H1 (cell line): ENCODE measurements around the gene FCER2. TPM values are rescaled to one million over a fixed set of nuclear protein-coding genes. Genes with fewer than 3 reads are reported as not detected.
"Not testable (repeated sequence)": the region's sequence is repeated elsewhere in the genome, so short reads cannot be mapped to it uniquely, and the experiment has no call there.

Source experiments
- CTCF ChIA-PET: fragments of 300-600 bp; sonication (Branson Sonifier 250); formaldehyde crosslinking; loops from one replicate; lab custom pipeline; 2021; ENCODE audit not compliant: partially characterized antibody; lab: Charles Lee
- POLR2A ChIA-PET: fragments of 300-600 bp; sonication (Branson Sonifier 250); formaldehyde crosslinking; loops from one replicate; lab custom pipeline; 2021; ENCODE audit warnings: inconsistent platforms; ENCODE audit not compliant: partially characterized antibody; lab: Charles Lee
- DNase-seq, 2 experiments: peaks; one replicate each; pipeline versions ENCODE4 v3.0.0 to v3.0.0-alpha.2; 2010 to 2022; ENCODE audit warnings: low spot score in 2 of 2, low read depth in 1 of 2, mixed read lengths in 1 of 2
- FAIRE-seq: peaks from 2 replicates; lab custom pipeline; 2011; peaks lifted over from hg19 to GRCh38; lab: Jason Lieb, UNC
- H2AFZ ChIP-seq: 2 replicates; pipeline ENCODE4 v1.8.1; 2012; ENCODE audit warnings: low read length, inconsistent platforms
- H2AK5ac ChIP-seq: 2 replicates; pipeline ENCODE4 v1.6.1; 2013; ENCODE audit warnings: low read depth, low read length
- H2BK120ac ChIP-seq: replicated peaks from 2 replicates; pipeline ENCODE3; 2013; ENCODE audit warnings: low read depth, low read length, inconsistent platforms
- H2BK12ac ChIP-seq: 2 replicates; pipeline ENCODE4 v1.6.1; 2013; ENCODE audit warnings: low read depth, low read length
- H2BK15ac ChIP-seq: 2 replicates; pipeline ENCODE4 v1.6.1; 2013; ENCODE audit warnings: low read length
- H2BK20ac ChIP-seq: 2 replicates; pipeline ENCODE4 v1.6.1; 2013; ENCODE audit warnings: low read length
- H2BK5ac ChIP-seq: 2 replicates; pipeline ENCODE4 v1.6.1; 2013; ENCODE audit warnings: low read depth, low read length
- H3K14ac ChIP-seq: 2 replicates; pipeline ENCODE4 v1.6.1; 2013; ENCODE audit warnings: inconsistent platforms; ENCODE audit not compliant: insufficient read length
- H3K18ac ChIP-seq: 2 replicates; pipeline ENCODE4 v1.6.1; 2013; ENCODE audit warnings: low read length; ENCODE audit errors: extremely low read depth
- H3K23ac ChIP-seq: 2 replicates; pipeline ENCODE4 v1.6.1; 2013; ENCODE audit warnings: inconsistent platforms; ENCODE audit not compliant: insufficient read length
- H3K23me2 ChIP-seq: 2 replicates; pipeline ENCODE4 v1.6.1; 2013; ENCODE audit warnings: low read depth, low read length
- H3K27ac ChIP-seq: 2 replicates; pipeline ENCODE4 v1.6.1; 2011; ENCODE audit warnings: low read depth, low read length, inconsistent platforms
- H3K27me3 ChIP-seq, 4 experiments: replicated peaks in 1 of 4; 1 replicate in 1 of 4; 2 replicates in 3 of 4; pipeline versions ENCODE4 v1.6.1 to v1.8.1; 2011 to 2013; ENCODE audit warnings: low read length in 3 of 4, mild to moderate bottlenecking in 3 of 4, inconsistent platforms in 2 of 4, mixed read lengths in 2 of 4, moderate library complexity in 1 of 4; ENCODE audit not compliant: control insufficient read depth in 3 of 4, insufficient read depth in 3 of 4; ENCODE audit errors: extremely low read depth in 1 of 4
- H3K36me3 ChIP-seq, 4 experiments: 2 replicates each; pipeline versions ENCODE4 v1.6.1 to v1.8.1; 2011 to 2013; ENCODE audit warnings: mild to moderate bottlenecking in 4 of 4, low read length in 3 of 4, moderate library complexity in 2 of 4, control low read depth in 1 of 4, inconsistent platforms in 1 of 4; ENCODE audit not compliant: insufficient read depth in 4 of 4, control insufficient read depth in 2 of 4
- H3K4ac ChIP-seq: replicated peaks from 2 replicates; pipeline ENCODE3; 2013; ENCODE audit warnings: low read length, low read depth, mixed read lengths, inconsistent platforms; ENCODE audit not compliant: insufficient read length
- H3K4me1 ChIP-seq, 4 experiments: replicated peaks in 1 of 4; 1 replicate in 1 of 4; 2 replicates in 3 of 4; pipeline versions ENCODE4 v1.6.1 to v1.8.1; 2011 to 2013; ENCODE audit warnings: low read length in 3 of 4, inconsistent platforms in 2 of 4, mixed read lengths in 1 of 4; ENCODE audit not compliant: insufficient read depth in 4 of 4, control insufficient read depth in 3 of 4
- H3K4me2 ChIP-seq, 2 experiments: 2 replicates each; pipeline versions ENCODE4 v1.6.1 to v1.8.1; 2011 to 2013; ENCODE audit warnings: low read depth in 2 of 2, low read length in 2 of 2, control low read depth in 1 of 2, inconsistent platforms in 1 of 2, mild to moderate bottlenecking in 1 of 2; ENCODE audit not compliant: insufficient read depth in 1 of 2
- H3K4me3 ChIP-seq, 4 experiments: fragments of 200-600, 300-600 bp in 1 of 4; sonication (generic), shearing (Covaris generic), sonication (Bioruptor Twin) in 1 of 4; 2 replicates each; pipeline versions ENCODE4 v1.5.1 to v1.8.1; 2011 to 2016; ENCODE audit warnings: low read length in 4 of 4, low read depth in 3 of 4, control low read depth in 2 of 4, inconsistent platforms in 2 of 4, mild to moderate bottlenecking in 2 of 4, mixed read lengths in 1 of 4, moderate library complexity in 1 of 4; ENCODE audit not compliant: insufficient read depth in 2 of 4; ENCODE audit errors: extremely low read depth in 1 of 4
- H3K56ac ChIP-seq: replicated peaks from 2 replicates; pipeline ENCODE3; 2013; ENCODE audit warnings: low read depth, mild to moderate bottlenecking, mixed read lengths, low read length, inconsistent platforms; ENCODE audit not compliant: insufficient read length
- H3K79me1 ChIP-seq: 2 replicates; pipeline ENCODE4 v1.6.1; 2013; ENCODE audit warnings: low read depth, low read length, control low read depth
- H3K79me2 ChIP-seq, 2 experiments: 2 replicates each; pipeline versions ENCODE4 v1.6.1 to v1.8.1; 2012 to 2013; ENCODE audit warnings: low read length in 2 of 2, mild to moderate bottlenecking in 2 of 2, inconsistent platforms in 1 of 2; ENCODE audit not compliant: insufficient read depth in 2 of 2, control insufficient read depth in 1 of 2
- H3K9ac ChIP-seq, 4 experiments: replicated peaks in 1 of 4; 1 replicate in 1 of 4; 2 replicates in 3 of 4; pipeline versions ENCODE4 v1.6.1 to v1.8.1; 2011 to 2013; ENCODE audit warnings: low read depth in 3 of 4, low read length in 3 of 4, control low read depth in 2 of 4, mild to moderate bottlenecking in 2 of 4, moderate library complexity in 2 of 4, inconsistent platforms in 1 of 4; ENCODE audit errors: extremely low read depth in 1 of 4
- H3K9me3 ChIP-seq, 2 experiments: 2 replicates each; pipeline versions ENCODE4 v1.6.1 to v1.8.1; 2012 to 2013; ENCODE audit warnings: mild to moderate bottlenecking in 2 of 2, moderate library complexity in 2 of 2, control low read depth in 1 of 2, inconsistent platforms in 1 of 2, low read depth in 1 of 2, low read length in 1 of 2, mixed read lengths in 1 of 2; ENCODE audit not compliant: insufficient read depth in 2 of 2
- H4K20me1 ChIP-seq, 2 experiments: replicated peaks in 1 of 2; 2 replicates each; pipeline versions ENCODE3 to v1.8.1; 2011 to 2013; ENCODE audit warnings: inconsistent platforms in 2 of 2, low read length in 2 of 2, mild to moderate bottlenecking in 1 of 2; ENCODE audit not compliant: insufficient read depth in 2 of 2, control insufficient read depth in 1 of 2
- H4K5ac ChIP-seq: 2 replicates; pipeline ENCODE4 v1.6.1; 2013; ENCODE audit warnings: low read length, low read depth, mixed read lengths, inconsistent platforms; ENCODE audit not compliant: insufficient read length
- H4K8ac ChIP-seq: 2 replicates; pipeline ENCODE4 v1.8.0; 2013; ENCODE audit warnings: mild to moderate bottlenecking, moderate library complexity, low read length, inconsistent platforms; ENCODE audit not compliant: insufficient read depth; ENCODE audit errors: extremely low read depth
- H4K91ac ChIP-seq: replicated peaks from 2 replicates; pipeline ENCODE3; 2013; ENCODE audit warnings: low read length, mixed read lengths, inconsistent platforms; ENCODE audit not compliant: insufficient read length
- WGBS, 2 experiments: shearing (Covaris generic) in 1 of 2; methylation state at CpG; one replicate each; pipeline versions ENCODE4 v1.1.6 to v1.1.7; 2013 to 2015; ENCODE audit warnings: low lambda C conversion rate in 2 of 2, mixed read lengths in 2 of 2, inconsistent platforms in 1 of 2, low coverage in 1 of 2, missing lambda C conversion rate in 1 of 2; ENCODE audit not compliant: insufficient replicate concordance in 2 of 2, insufficient coverage in 1 of 2, insufficient read length in 1 of 2; ENCODE audit errors: extremely low coverage in 1 of 2, missing lambda C conversion rate in 1 of 2; 5-methylcytosine and 5-hydroxymethylcytosine counted together
- polyA plus RNA-seq, 7 experiments: library from polyadenylated mRNA; depleted of rRNA in 3 of 7; stranded (reverse) in 5 of 7; unstranded in 2 of 7; fragments of >200 nt in 5 of 7; fragments of 200-250 nt in 2 of 7; gene quantifications; 1 replicate in 5 of 7; 2 replicates in 1 of 7; 4 replicates in 1 of 7; pipeline versions ENCODE4 v1.2.1 to v1.2.3, GENCODE V29; 2011 to 2013; ENCODE audit warnings: missing spikeins in 2 of 7, mixed read lengths in 2 of 7
- total RNA-seq: library from RNA; stranded (reverse); fragmentation: NEBNext Ultra II Directional; extraction: Animal tissue kit (Norgen Biotek cat#: 25700); gene quantifications from 2 replicates; pipeline ENCODE4 v1.2.1, GENCODE V29; 2021

The FCER2 gene
- total and polyA plus RNA-seq, 2 of the 8 experiments (the other 6 are each of a cell fraction or from before 2014, with no cell fraction given), result 0.67 TPM; not detected in 1

DNA sequence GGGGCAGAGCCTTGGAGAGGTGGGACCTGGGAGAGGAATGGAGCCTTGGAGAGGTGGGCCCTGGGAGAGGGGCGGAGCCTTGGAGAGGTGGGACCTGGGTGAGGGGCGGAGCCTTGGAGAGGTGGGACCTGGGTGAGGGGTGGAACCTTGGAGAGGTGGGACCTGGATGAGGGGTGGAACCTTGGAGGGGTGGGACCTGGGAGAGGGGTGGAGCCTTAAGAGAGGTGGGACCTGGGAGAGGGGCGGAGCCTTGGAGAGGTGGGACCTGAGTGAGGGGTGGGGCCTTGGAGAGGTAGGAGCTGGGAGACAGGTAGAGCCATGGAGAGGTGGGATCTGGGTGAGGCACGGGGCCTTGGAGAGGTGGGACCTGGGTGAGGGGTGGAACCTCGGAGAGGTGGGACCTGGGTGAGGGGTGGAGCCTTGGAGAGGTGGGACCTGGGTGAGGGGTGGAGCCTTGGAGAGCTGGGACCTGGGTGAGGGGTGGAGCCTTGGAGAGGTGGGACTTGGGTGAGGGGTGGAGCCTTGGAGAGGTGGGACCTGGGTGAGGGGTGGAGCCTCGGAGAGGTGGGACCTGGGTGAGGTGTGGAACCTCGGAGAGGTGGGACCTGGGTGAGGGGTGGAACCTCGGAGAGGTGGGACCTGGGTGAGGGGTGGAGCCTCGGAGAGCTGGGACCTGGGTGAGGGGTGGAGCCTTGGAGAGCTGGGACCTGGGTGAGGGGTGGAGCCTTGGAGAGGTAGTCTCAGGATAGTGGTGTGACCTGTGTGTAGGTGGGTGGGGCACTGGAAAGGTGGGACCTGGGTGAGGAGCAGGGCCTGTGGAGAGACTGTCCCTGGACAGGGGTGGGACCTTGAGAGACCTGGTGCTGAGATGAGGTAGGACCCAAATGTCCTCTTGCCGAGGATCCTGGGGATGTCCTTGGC, 58.0 kb downstream of the FCER2 start:
- FAIRE-seq (peak; percentile 69), DNase-seq (peak in 1 of 2 experiments; percentile 44)
- H3K23ac ChIP-seq, H2BK15ac ChIP-seq, H3K4me3 ChIP-seq, H2AFZ ChIP-seq, H3K56ac ChIP-seq, H3K79me2 ChIP-seq, H2BK20ac ChIP-seq, H3K4ac ChIP-seq, H2AK5ac ChIP-seq, H3K18ac ChIP-seq, H3K36me3 ChIP-seq, H4K8ac ChIP-seq, H3K9me3 ChIP-seq, H3K27ac ChIP-seq, H3K9ac ChIP-seq, H4K91ac ChIP-seq, H3K23me2 ChIP-seq, H2BK12ac ChIP-seq, H3K4me2 ChIP-seq, H3K4me1 ChIP-seq, H3K14ac ChIP-seq, H4K5ac ChIP-seq, H2BK5ac ChIP-seq, H3K27me3 ChIP-seq, H3K79me1 ChIP-seq, H2BK120ac ChIP-seq: not testable (repeated sequence)
- ChIA-PET CTCF (interaction anchor here (0.8 to 1.8 kb wide), 6 partner anchors 12 to 185 kb away, joined by 3 to 7 read pairs (median 4); no protein-coding TSS in a partner anchor), POLR2A (interaction anchor here (0.6 to 2.3 kb wide), 5 partner anchors 24 to 175 kb away, joined by 3 to 11 read pairs (median 3); partner anchors contain the start of gene TRAPPC5)
- peaks cover 0 to 16% of the 10 kb centered on the region in 2 experiments for H4K20me1 ChIP-seq
- 70% methylated on average over 5 of the region's 10 CpGs; no CpG with 5 or more reads in 1 of the 2 experiments for WGBS, 2 experiments
